BE2C (cell line): ENCODE data around the gene EFS.

Source experiments
- DNase-seq: peaks from one replicate; pipeline ENCODE4 v3.0.0-alpha.2; 2020
- H3K27me3 ChIP-seq: fragments of 250-450 bp; sonication (Bioruptor Pico); 2 replicates; pipeline ENCODE4 v1.5.1; 2020; ENCODE audit warnings: mild to moderate bottlenecking
- H3K36me3 ChIP-seq: fragments of 250-450 bp; sonication (Bioruptor Pico); 2 replicates; pipeline ENCODE4 v1.5.1; 2020; ENCODE audit warnings: mild to moderate bottlenecking
- H3K4me1 ChIP-seq: fragments of 250-450 bp; sonication (Bioruptor Pico); 2 replicates; pipeline ENCODE4 v1.5.1; 2020
- H3K4me3 ChIP-seq: 2 replicates; pipeline ENCODE4 v1.5.1; 2011; ENCODE audit warnings: low read depth, low read length
- H3K9me3 ChIP-seq: fragments of 250-450 bp; sonication (Bioruptor Pico); 2 replicates; pipeline ENCODE4 v1.5.1; 2020
- CTCF ChIP-seq: IDR thresholded peaks from 2 replicates; pipeline ENCODE4 v1.5.1; 2012; ENCODE audit warnings: mild to moderate bottlenecking, low read depth, low read length

EFS gene

GRCh38 chr14:23378612-23379220 lies 13.7 kb upstream of the EFS start:
- no peak overlapping the region for H3K4me3 ChIP-seq
- no peaks in the 10 kb centered on the region for H3K4me1 ChIP-seq
- H3K9me3 ChIP-seq, result no peaks in the 10 kb centered on the region
- DNase-seq, result no peak
- H3K36me3 ChIP-seq, result no peaks in the 10 kb centered on the region
- no peaks in the 10 kb centered on the region; the same call in 1 of the 2 replicates for H3K27me3 ChIP-seq
- no peak for TF ChIP-seq CTCF

- Histone ChIP-seq H3K36me3 (no peaks in the 10 kb centered on the region), H3K4me1 (no peaks in the 10 kb centered on the region), H3K9me3 (no peaks in the 10 kb centered on the region), H3K4me3 (no peak overlapping the region), H3K27me3 (no peaks in the 10 kb centered on the region; the same call in 1 of the 2 replicates)
- no peak for DNase-seq
- no peak for TF ChIP-seq CTCF
Measured at GRCh38 chr14:23377573-23378563, 12.9 kb upstream of the EFS start.

GRCh38 chr14:23377198-23377550 lies 12.2 kb upstream of the EFS start:
- no peaks in the 10 kb centered on the region for H3K4me1 ChIP-seq
- no peaks in the 10 kb centered on the region; the same call in 1 of the 2 replicates for H3K27me3 ChIP-seq
- no peak for DNase-seq
- no peak overlapping the region for H3K4me3 ChIP-seq
- no peaks in the 10 kb centered on the region for H3K9me3 ChIP-seq
- H3K36me3 ChIP-seq, result no peaks in the 10 kb centered on the region
- TF ChIP-seq CTCF, result no peak

- no peaks in the 10 kb centered on the region for H3K36me3 ChIP-seq
- no peak for TF ChIP-seq CTCF
- no peaks in the 10 kb centered on the region for H3K9me3 ChIP-seq
- DNase-seq, result no peak
- H3K4me1 ChIP-seq, result no peaks in the 10 kb centered on the region
- no peak within 1 kb of the TSS for H3K4me3 ChIP-seq
- no peaks in the 10 kb centered on the region; the same call in 1 of the 2 replicates for H3K27me3 ChIP-seq
Measured at GRCh38 chr14:23376482-23377197, 11.7 kb upstream of the EFS start, which contains the start of gene CMTM5. Gene CMTM5 (plus strand): TSS chr14:23377046. CDS start chr14:23377252, 206 bp downstream.

- Histone ChIP-seq H3K9me3 (no peaks in the 10 kb centered on the region), H3K4me3 (no peak overlapping the region), H3K36me3 (no peaks in the 10 kb centered on the region), H3K4me1 (no peaks in the 10 kb centered on the region), H3K27me3 (no peaks in the 10 kb centered on the region; the same call in 1 of the 2 replicates)
- no peak for TF ChIP-seq CTCF
- DNase-seq, result no peak
Measured at GRCh38 chr14:23375527-23376251, 10.7 kb upstream of the EFS start.
